GM13977 (cell line): Measurements from ENCODE around the gene YTHDF1.

Experiments used
- DNase-seq: peaks from one replicate; pipeline ENCODE4 v3.0.0; 2012; ENCODE audit warnings: low spot score
- CTCF ChIP-seq: IDR thresholded peaks from 2 replicates; pipeline ENCODE4 v1.5.1; 2012; ENCODE audit warnings: mild to moderate bottlenecking, control low read depth; ENCODE audit not compliant: insufficient read depth; ENCODE audit errors: extremely low read depth, missing control alignments
- in situ Hi-C: fragments of 300-500 bp; cut with MboI; formaldehyde crosslinking; loops from one replicate; pipeline ENCODE4 v1.12.0; 2022; ENCODE audit warnings: low sequenced_read_pairs, low pct_unique_long_range_greater_than_20kb, mixed read lengths, inconsistent platforms; ENCODE audit not compliant: unreplicated experiment

The YTHDF1 gene

GRCh38 chr20:63188641-63189321, 27.1 kb downstream of the YTHDF1 start:
- in situ Hi-C loops, result no loop called here
- no peak for DNase-seq
- TF ChIP-seq CTCF, result no peak

- no peak for TF ChIP-seq CTCF
- no peak for DNase-seq
- in situ Hi-C loops, result no loop called here
These were observed 27.8 kb downstream of the YTHDF1 start for GRCh38 chr20:63188159-63188442.

GRCh38 chr20:63187338-63188158, 28.4 kb downstream of the YTHDF1 start:
- in situ Hi-C loops, result no loop called here
- no peak for TF ChIP-seq CTCF
- no peak for DNase-seq

GRCh38 chr20:63186528-63187316, 29.2 kb downstream of the YTHDF1 start:
- in situ Hi-C loops, result no loop called here
- DNase-seq, result no peak
- TF ChIP-seq CTCF, result no peak

GRCh38 chr20:63186084-63186483, 29.8 kb downstream of the YTHDF1 start:
- in situ Hi-C loops, result no loop called here
- DNase-seq, result no peak
- no peak for TF ChIP-seq CTCF

- TF ChIP-seq CTCF, result no peak
- in situ Hi-C loops, result no loop called here
- no peak for DNase-seq
These were observed 30.6 kb downstream of the YTHDF1 start for GRCh38 chr20:63185215-63185796.
